ENCODE data around the gene SHOC2.

- TF ChIP-seq, protein P1, sequence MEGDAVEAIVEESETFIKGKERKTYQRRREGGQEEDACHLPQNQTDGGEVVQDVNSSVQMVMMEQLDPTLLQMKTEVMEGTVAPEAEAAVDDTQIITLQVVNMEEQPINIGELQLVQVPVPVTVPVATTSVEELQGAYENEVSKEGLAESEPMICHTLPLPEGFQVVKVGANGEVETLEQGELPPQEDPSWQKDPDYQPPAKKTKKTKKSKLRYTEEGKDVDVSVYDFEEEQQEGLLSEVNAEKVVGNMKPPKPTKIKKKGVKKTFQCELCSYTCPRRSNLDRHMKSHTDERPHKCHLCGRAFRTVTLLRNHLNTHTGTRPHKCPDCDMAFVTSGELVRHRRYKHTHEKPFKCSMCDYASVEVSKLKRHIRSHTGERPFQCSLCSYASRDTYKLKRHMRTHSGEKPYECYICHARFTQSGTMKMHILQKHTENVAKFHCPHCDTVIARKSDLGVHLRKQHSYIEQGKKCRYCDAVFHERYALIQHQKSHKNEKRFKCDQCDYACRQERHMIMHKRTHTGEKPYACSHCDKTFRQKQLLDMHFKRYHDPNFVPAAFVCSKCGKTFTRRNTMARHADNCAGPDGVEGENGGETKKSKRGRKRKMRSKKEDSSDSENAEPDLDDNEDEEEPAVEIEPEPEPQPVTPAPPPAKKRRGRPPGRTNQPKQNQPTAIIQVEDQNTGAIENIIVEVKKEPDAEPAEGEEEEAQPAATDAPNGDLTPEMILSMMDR (conservative IDR thresholded peaks at IDR 0.05 in 1 of 2, IDR thresholded peaks at IDR 0.05 in 1 of 2; ENCODE audit: extremely low read depth in 1 of 2, insufficient read depth in 1 of 2, low read depth in 1 of 2, low read length in 2 of 2) = no peak
- TF ChIP-seq EZH2 (IDR thresholded peaks at IDR 0.05; ENCODE audit: borderline replicate concordance, low read length) = no peak
Measured at GRCh38 chr10:110972231-110973134, 53.1 kb downstream of the SHOC2 start.
